ENCODE results near the gene ABCA7.

GRCh38 chr19:1105873-1106840 lies 66.2 kb downstream of the ABCA7 start:
- TF ChIP-seq SUZ12 (IDR thresholded peaks at IDR 0.05) (no peak), SP1 (IDR thresholded peaks at IDR 0.05) (no peak), ARNT (IDR thresholded peaks at IDR 0.05) (no peak), ELF4 (IDR thresholded peaks at IDR 0.05) (no peak), HDGF (IDR thresholded peaks at IDR 0.05; ENCODE audit: borderline replicate concordance) (no peak), BHLHE40 (IDR thresholded peaks at IDR 0.05; ENCODE audit: borderline replicate concordance) (no peak), TARDBP (IDR thresholded peaks at IDR 0.05) (no peak), FOXA1 (IDR thresholded peaks at IDR 0.05) (no peak), LEF1 (IDR thresholded peaks at IDR 0.05; ENCODE audit: borderline replicate concordance) (no peak), L3MBTL2 (conservative IDR thresholded peaks at IDR 0.05) (no peak), CTBP1 (IDR thresholded peaks at IDR 0.05; ENCODE audit: borderline replicate concordance) (no peak), NFRKB (IDR thresholded peaks at IDR 0.05) (no peak), ZNF384 (IDR thresholded peaks at IDR 0.05) (no peak)

All from HEK293T (cell line).